C4-2B (cell line): ENCODE measurements around the gene IFNA6.

ENCODE experiments used
- H3K27ac ChIP-seq: fragments of 450-650 bp; 2 replicates; pipeline ENCODE4 v1.5.1; 2017
- ZFX ChIP-seq: fragments of 450-650 bp; IDR thresholded peaks from 2 replicates; pipeline ENCODE4 v1.6.1; 2017
- TF ChIP-seq, protein P1 (sequence below): fragments of 450-650 bp; conservative IDR thresholded peaks from 2 replicates; pipeline ENCODE4 v1.5.1; 2017; ENCODE audit warnings: mild to moderate bottlenecking

The IFNA6 gene

DNA sequence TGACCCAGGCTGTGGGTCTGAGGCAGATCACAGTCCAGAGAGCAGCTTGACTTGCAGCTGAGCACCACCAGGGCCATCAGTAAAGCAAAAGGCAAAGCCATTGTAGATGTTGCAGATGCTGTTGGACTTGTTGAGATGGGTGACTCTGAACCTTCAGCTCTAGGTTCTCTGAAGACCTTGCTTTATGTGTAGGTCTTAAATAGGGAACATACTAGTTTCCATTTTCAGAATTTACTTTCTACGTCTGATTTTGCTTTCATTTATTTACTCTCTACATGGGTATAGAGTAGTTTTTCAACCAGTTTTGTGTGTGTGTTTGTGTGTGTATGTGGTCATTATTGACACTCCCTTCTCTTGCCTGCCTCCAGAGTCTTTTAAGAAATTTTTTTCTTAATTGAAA, at the start of gene IFNA6:
Gene IFNA6 (minus strand): TSS at position 101 of the 400 bp plus-strand sequence. CDS start 0 bp downstream, at position 101.
- TF ChIP-seq ZFX: no peak
- TF ChIP-seq, protein P1, sequence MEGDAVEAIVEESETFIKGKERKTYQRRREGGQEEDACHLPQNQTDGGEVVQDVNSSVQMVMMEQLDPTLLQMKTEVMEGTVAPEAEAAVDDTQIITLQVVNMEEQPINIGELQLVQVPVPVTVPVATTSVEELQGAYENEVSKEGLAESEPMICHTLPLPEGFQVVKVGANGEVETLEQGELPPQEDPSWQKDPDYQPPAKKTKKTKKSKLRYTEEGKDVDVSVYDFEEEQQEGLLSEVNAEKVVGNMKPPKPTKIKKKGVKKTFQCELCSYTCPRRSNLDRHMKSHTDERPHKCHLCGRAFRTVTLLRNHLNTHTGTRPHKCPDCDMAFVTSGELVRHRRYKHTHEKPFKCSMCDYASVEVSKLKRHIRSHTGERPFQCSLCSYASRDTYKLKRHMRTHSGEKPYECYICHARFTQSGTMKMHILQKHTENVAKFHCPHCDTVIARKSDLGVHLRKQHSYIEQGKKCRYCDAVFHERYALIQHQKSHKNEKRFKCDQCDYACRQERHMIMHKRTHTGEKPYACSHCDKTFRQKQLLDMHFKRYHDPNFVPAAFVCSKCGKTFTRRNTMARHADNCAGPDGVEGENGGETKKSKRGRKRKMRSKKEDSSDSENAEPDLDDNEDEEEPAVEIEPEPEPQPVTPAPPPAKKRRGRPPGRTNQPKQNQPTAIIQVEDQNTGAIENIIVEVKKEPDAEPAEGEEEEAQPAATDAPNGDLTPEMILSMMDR: no peak
- no peak within 1 kb of the TSS for H3K27ac ChIP-seq

DNA sequence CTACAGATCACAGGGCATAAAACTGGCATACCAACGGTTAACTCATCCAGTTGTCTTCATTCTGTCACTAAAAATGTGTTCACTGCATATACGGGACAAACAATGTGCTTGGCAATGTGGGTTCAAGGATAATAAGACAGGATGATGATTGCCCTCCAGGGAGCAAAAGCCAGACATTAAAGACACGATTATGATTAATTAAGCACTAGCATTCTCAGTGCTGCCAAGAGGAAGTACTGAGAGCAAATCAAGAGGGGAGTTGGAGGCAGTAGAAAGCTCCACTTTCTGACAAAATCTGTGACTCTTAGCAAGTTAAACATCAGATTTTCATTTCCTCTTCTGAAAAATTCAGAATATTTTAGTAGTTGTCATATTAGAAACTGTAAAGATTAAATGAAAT, 49.3 kb upstream of the IFNA6 start:
- H3K27ac ChIP-seq: no peak overlapping the region
- TF ChIP-seq, protein P1: no peak

DNA sequence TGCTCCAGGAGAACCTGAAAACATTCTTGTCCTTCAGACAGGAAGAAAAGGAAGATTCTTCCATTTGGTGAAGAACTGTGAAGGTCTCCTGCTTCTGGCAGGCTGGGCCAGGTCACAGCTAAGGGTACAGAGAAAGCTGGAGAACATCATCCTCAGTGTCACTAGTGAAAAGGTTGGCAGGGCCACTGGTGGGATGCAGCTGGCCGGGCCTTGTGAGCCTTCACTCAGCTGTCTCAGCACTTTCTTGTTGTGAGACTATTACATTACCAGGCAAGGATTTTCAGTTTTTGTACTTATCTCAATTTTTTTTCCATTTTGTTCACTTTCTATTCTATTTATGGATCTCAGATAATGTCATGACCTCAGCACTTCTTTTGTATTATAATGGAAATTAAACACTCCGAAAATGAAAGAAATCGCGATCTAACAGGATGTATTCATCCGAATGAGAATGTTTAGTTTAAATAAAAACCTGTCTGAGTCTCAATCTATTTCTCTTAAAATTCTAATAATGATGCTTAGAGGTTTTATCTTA, 48.3 kb upstream of the IFNA6 start:
- no peak overlapping the region for H3K27ac ChIP-seq
- TF ChIP-seq, protein P1: no peak
- no peak for TF ChIP-seq ZFX

DNA sequence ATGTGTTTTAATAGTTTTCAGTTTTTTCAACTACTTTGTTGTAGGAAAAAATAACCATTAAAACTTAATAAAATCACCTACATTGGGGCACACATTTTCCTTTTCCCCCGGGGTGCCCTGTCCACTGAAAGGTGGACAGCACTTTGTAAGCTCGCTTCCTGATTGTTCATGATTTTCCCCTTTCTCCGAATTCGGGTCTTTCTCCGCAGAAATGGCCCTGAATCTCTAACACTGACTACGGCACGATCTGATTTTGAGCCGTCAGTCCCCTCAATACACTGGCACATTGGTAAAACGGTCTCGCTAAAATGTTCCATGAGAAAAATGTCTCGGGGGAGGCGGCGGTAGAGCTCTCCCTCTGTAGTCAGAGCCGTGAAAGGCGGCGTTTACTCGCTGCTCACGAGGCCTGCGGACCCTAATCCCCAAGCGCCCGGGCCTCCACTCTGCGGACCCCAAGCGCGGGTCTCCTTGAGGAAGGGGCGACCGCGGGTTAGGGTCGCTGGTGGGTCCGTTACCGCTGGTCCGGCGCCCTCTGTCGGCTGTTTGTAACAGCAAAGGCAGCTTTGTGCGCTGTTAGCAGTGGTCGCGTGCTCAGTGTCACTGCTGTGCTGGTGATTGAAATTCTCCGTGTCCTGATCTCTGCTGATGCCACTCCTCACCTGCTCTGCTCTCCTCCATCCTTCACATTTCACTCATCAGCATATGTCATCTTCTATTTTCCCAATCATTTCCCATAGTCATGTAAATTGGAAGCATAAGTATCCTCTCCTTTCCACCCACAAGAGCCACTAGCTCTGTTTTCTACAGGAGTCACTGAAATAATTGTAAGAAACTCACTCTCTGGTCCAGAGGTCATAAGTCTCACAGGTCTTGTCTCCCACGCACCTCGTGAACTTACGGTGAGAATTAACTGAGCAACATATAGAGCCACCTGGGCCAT, 45.4 kb upstream of the IFNA6 start:
- TF ChIP-seq, protein P1: peak; percentile 91
- no peak for TF ChIP-seq ZFX
- H3K27ac ChIP-seq: no peak overlapping the region

DNA sequence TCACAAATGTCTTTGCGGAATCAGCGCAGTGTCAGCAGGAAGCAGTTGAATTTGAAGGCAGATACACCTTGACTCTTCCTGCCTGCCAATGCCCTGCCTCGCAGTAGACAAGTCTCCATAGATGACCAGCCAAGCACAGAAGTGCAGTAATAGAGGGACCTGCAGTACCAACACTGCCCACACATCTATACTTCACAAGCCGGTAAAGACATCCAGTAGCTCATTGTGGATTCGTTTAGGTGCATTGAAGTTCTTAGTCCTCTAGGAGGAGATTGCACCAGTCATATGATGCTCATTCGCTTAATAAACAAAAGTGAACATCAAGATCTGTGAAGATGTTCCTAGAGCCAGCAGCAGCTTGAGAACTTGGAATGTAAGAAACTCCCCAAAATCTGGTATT, 41.6 kb upstream of the IFNA6 start:
- TF ChIP-seq, protein P1: peak; percentile 71
- TF ChIP-seq ZFX: no peak

DNA sequence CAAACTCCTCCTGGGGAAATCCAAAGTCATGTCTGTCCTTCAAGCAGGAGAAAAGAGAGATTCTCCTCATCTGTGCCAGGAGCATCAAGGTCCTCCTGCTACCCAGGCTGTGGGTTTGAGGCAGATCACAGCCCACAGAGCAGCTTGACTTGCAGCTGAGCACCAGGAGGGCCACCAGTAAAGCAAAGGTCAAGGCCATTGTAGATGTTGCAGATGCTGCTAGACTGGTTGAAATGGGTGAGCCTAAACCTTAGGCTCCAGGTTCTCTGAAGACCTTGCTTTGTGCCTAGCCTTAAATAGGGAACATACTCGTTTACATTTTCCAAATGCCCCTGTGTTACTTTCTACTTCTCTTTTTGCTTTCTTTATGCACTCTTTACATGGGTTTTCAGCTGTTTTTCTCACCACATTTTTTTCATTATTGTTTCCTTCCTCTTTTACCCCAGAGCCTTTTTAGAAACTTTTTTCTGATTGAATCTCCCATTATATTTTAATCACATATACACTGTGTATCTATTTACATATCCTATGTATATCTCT, 34.5 kb upstream of the IFNA6 start, which contains the start of gene IFNA2:
Gene IFNA2 (minus strand): TSS at position 268 of the 540 bp plus-strand sequence. CDS start 69 bp downstream, at position 199.
- TF ChIP-seq, protein P1: no peak
- TF ChIP-seq ZFX: no peak
- H3K27ac ChIP-seq: no peak within 1 kb of the TSS

More for the DNA sequence above, 41.6 kb upstream of the IFNA6 start:
- no peak overlapping the region for H3K27ac ChIP-seq

DNA sequence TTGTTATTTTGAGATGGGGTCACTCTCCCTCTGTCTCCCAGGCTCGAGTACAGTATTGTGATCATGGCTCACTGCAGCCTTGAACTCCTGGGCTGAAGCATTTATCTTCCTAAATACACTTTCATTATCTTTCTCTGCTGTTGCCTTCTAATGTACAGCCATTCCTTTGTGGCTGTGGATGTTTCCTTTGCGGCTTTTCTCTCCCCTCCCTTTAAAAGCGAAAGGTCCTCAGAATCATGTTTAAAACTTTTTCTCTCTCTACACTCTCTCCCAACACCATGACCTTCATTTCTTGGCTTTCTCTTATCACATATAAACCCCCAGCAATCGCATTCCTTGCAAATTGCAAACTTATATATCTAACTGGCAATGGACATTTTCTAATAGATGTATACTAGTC, 32.9 kb upstream of the IFNA6 start:
- no peak for TF ChIP-seq ZFX
- TF ChIP-seq, protein P1: no peak
- H3K27ac ChIP-seq: no peak overlapping the region
